HepG2 (cell line): ENCODE data around the gene SLC7A6OS. TPM values are rescaled to one million over a fixed set of nuclear protein-coding genes. Genes with fewer than 3 reads are reported as not detected.

Experiments used
- IKZF1 ChIP-seq: fragments of 450-650 bp; IDR thresholded peaks from 2 replicates; pipeline ENCODE4 v1.7.1; 2016
- TCF7L2 ChIP-seq: IDR thresholded peaks from 2 replicates; pipeline ENCODE4 v1.6.1; 2011; ENCODE audit warnings: mild to moderate bottlenecking, low read depth, low read length, moderate library complexity
- TOPORS ChIP-seq: sonication (generic); formaldehyde crosslinking; IDR thresholded peaks from 2 replicates; pipeline ENCODE4 v1.8.0; 2023; ENCODE audit warnings: mild to moderate bottlenecking, missing genetic modification reagents
- ZNF230 ChIP-seq: sonication (generic); formaldehyde crosslinking; IDR thresholded peaks from 2 replicates; pipeline ENCODE4 v1.4.0; 2020; ENCODE audit warnings: mild to moderate bottlenecking, missing genetic modification reagents
- ZNF33B ChIP-seq: sonication (generic); formaldehyde crosslinking; IDR thresholded peaks from 2 replicates; pipeline ENCODE4 v1.5.1; 2020; ENCODE audit warnings: mild to moderate bottlenecking, missing genetic modification reagents
- ZSCAN25 ChIP-seq: sonication (generic); formaldehyde crosslinking; IDR thresholded peaks from 2 replicates; pipeline ENCODE4 v1.8.0; 2022; ENCODE audit warnings: mild to moderate bottlenecking, missing genetic modification reagents
- polyA plus RNA-seq, 8 experiments: library from polyadenylated mRNA; depleted of rRNA in 3 of 8; stranded (reverse) in 7 of 8; unstranded in 1 of 8; fragments of >200 nt; fragmentation: Illumina TruSeq in 4 of 8; extraction: Trizol in 4 of 8; gene quantifications; 2 replicates each; pipeline versions ENCODE4 v1.2.1 to v1.2.3, GENCODE V29; 2011 to 2016; ENCODE audit warnings: low read depth in 4 of 8, missing spikeins in 1 of 8, mixed read lengths in 1 of 8; ENCODE audit not compliant: insufficient read depth in 1 of 8
- total RNA-seq, 5 experiments: library from RNA; depleted of rRNA; stranded (reverse); fragments of >200 nt; fragmentation: Illumina TruSeq; extraction: Trizol; gene quantifications; 2 replicates each; pipeline ENCODE4 v1.2.3, GENCODE V29; 2016; ENCODE audit warnings: low read depth in 1 of 5
- TF ChIP-seq, protein P1 (sequence below): sonication (generic); formaldehyde crosslinking; IDR thresholded peaks from 2 replicates; pipeline ENCODE4 v1.5.0; 2020; ENCODE audit warnings: mild to moderate bottlenecking, missing genetic modification reagents
- TF ChIP-seq, protein P2 (sequence below): sonication (generic); formaldehyde crosslinking; IDR thresholded peaks from 2 replicates; pipeline ENCODE4 v1.5.0; 2020; ENCODE audit warnings: missing genetic modification reagents, mild to moderate bottlenecking, borderline replicate concordance
- TF ChIP-seq, protein P3 (sequence below): sonication (generic); formaldehyde crosslinking; IDR thresholded peaks from 2 replicates; pipeline ENCODE4 v1.4.0; 2020; ENCODE audit warnings: low read depth, mild to moderate bottlenecking, missing genetic modification reagents

SLC7A6OS gene
- total and polyA plus RNA-seq, 2 of the 13 experiments (the other 11 are each of a cell fraction or from before 2014, with no cell fraction given): 11.2 to 21.5 TPM

DNA sequence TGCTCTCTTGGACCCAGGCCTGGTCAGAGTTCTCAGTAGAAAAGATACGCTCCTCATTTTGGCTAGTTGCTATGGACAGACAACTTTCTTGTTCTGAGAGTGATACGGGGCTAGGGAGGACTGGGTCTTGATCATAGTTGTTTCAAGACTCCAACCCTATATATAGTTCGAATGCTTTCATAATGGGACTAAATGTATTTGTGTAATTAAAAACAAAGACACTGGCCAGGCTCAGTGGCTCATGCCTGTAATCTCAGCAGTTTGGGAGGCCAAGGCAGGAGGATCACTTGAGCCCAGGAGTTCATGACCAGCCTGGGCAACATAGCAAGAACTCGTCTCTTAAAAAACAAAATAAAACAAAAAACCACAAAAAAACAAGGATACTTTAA is 28.7 kb downstream of the SLC7A6OS start (continued):
- TF ChIP-seq, protein P1, sequence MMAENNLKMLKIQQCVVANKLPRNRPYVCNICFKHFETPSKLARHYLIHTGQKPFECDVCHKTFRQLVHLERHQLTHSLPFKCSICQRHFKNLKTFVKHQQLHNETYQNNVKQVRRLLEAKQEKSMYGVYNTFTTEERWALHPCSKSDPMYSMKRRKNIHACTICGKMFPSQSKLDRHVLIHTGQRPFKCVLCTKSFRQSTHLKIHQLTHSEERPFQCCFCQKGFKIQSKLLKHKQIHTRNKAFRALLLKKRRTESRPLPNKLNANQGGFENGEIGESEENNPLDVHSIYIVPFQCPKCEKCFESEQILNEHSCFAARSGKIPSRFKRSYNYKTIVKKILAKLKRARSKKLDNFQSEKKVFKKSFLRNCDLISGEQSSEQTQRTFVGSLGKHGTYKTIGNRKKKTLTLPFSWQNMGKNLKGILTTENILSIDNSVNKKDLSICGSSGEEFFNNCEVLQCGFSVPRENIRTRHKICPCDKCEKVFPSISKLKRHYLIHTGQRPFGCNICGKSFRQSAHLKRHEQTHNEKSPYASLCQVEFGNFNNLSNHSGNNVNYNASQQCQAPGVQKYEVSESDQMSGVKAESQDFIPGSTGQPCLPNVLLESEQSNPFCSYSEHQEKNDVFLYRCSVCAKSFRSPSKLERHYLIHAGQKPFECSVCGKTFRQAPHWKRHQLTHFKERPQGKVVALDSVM (CRISPR knock-in tag): 0 out of 2 replicates have a peak, but pooled peaks have one; percentile 61
- TF ChIP-seq, protein P2, sequence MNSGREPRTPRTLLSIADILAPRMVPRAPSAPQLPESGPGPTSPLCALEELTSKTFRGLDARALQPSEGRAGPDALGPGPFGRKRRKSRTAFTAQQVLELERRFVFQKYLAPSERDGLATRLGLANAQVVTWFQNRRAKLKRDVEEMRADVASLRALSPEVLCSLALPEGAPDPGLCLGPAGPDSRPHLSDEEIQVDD: no peak
- peak; percentile 9; the same call in 1 of the 2 replicates for TF ChIP-seq TCF7L2
- TF ChIP-seq IKZF1: no peak
- TF ChIP-seq ZNF230 (CRISPR knock-in tag): 0 out of 2 replicates have a peak, but pooled peaks have one; percentile 0
- TF ChIP-seq, protein P3, sequence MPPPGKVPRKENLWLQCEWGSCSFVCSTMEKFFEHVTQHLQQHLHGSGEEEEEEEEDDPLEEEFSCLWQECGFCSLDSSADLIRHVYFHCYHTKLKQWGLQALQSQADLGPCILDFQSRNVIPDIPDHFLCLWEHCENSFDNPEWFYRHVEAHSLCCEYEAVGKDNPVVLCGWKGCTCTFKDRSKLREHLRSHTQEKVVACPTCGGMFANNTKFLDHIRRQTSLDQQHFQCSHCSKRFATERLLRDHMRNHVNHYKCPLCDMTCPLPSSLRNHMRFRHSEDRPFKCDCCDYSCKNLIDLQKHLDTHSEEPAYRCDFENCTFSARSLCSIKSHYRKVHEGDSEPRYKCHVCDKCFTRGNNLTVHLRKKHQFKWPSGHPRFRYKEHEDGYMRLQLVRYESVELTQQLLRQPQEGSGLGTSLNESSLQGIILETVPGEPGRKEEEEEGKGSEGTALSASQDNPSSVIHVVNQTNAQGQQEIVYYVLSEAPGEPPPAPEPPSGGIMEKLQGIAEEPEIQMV (CRISPR knock-in tag): 0 out of 2 replicates have a peak, but pooled peaks have one; percentile 14
- no peak for TF ChIP-seq ZNF33B (CRISPR knock-in tag)
- 0 out of 2 replicates have a peak, but pooled peaks have one; percentile 11 for TF ChIP-seq ZSCAN25 (CRISPR knock-in tag)
- TF ChIP-seq TOPORS (CRISPR knock-in tag): no peak
